ENCODE measurements around the gene BSCL2. TPM values are rescaled to one million over a fixed set of nuclear protein-coding genes. Genes with fewer than 3 reads are reported as not detected.

The BSCL2 gene
- total and polyA plus RNA-seq, 2 donors (not counting 3 experiments of a cell fraction or from before 2014, with no cell fraction given), result 31.1 to 94.8 TPM

GRCh38 chr11:62677156-62677555 lies 30.1 kb downstream of the BSCL2 start:
- ChIA-PET POLR2A (interaction anchor here (1.3 kb wide), 1 partner anchor 12 kb away, joined by 9 read pairs; the partner anchor contains the start of genes C11orf98 and CSKMT), CTCF (interaction anchor here (1.3 kb wide), 1 partner anchor 10 kb away, joined by 3 read pairs; no protein-coding TSS in a partner anchor)
- dilution Hi-C loops (cut with MboI; ENCODE audit: extremely low pct_ligation_motif_present, low sequenced_read_pairs) (no loop called here), intact Hi-C loops (cut with micrococcal nuclease) (no loop called here)
- H2AFZ ChIP-seq (ENCODE audit: low read depth, low read length), result no peak overlapping the region
- H3K9me3 ChIP-seq (replicated peaks; ENCODE audit: control insufficient read depth, insufficient read depth, low read length), result no peaks in the 10 kb centered on the region
- DNase-seq (ENCODE audit: low read depth, low spot score), result no peak
- peaks cover 11% of the 10 kb centered on the region for H3K4me1 ChIP-seq (ENCODE audit: control insufficient read depth, extremely low read depth, insufficient read depth, low read length)
- H3K9me1 ChIP-seq (replicated peaks; ENCODE audit: control insufficient read depth, extremely low read depth, insufficient read depth, low read length), result no peaks in the 10 kb centered on the region
- TF ChIP-seq FOS (IDR thresholded peaks at IDR 0.05; ENCODE audit: borderline replicate concordance, insufficient read depth, low read length) (no peak), JUN (IDR thresholded peaks at IDR 0.05; ENCODE audit: borderline replicate concordance, insufficient read depth, insufficient read length, low read depth) (no peak), MAX (IDR thresholded peaks at IDR 0.05; ENCODE audit: insufficient read depth, insufficient read length) (no peak), EZH2 (IDR thresholded peaks at IDR 0.05; ENCODE audit: borderline replicate concordance, low read depth, low read length, severe bottlenecking) (no peak), POLR2A (IDR thresholded peaks at IDR 0.05; ENCODE audit: low read depth, low read length) (no peak), GATA2 (IDR thresholded peaks at IDR 0.05; ENCODE audit: insufficient read depth, insufficient read length, low read depth, low read length) (no peak), MYC (IDR thresholded peaks at IDR 0.05; ENCODE audit: low read depth, low read length) (no peak), POLR2AphosphoS5 (IDR thresholded peaks at IDR 0.05; ENCODE audit: insufficient read depth, low read depth, low read length) (no peak)
- TF ChIP-seq, protein P1, sequence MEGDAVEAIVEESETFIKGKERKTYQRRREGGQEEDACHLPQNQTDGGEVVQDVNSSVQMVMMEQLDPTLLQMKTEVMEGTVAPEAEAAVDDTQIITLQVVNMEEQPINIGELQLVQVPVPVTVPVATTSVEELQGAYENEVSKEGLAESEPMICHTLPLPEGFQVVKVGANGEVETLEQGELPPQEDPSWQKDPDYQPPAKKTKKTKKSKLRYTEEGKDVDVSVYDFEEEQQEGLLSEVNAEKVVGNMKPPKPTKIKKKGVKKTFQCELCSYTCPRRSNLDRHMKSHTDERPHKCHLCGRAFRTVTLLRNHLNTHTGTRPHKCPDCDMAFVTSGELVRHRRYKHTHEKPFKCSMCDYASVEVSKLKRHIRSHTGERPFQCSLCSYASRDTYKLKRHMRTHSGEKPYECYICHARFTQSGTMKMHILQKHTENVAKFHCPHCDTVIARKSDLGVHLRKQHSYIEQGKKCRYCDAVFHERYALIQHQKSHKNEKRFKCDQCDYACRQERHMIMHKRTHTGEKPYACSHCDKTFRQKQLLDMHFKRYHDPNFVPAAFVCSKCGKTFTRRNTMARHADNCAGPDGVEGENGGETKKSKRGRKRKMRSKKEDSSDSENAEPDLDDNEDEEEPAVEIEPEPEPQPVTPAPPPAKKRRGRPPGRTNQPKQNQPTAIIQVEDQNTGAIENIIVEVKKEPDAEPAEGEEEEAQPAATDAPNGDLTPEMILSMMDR (IDR thresholded peaks at IDR 0.05; ENCODE audit: extremely low read depth in 1 of 2, insufficient read depth in 1 of 2, low read depth in 1 of 2, low read length in 2 of 2), result no peak
- peaks cover 0 to 17% of the 10 kb centered on the region in 2 experiments for H3K36me3 ChIP-seq (ENCODE audit: control insufficient read depth in 2 of 2, extremely low read depth in 1 of 2, insufficient read depth in 2 of 2, low read length in 2 of 2)
- no peaks in the 10 kb centered on the region for H4K20me1 ChIP-seq (replicated peaks; ENCODE audit: control insufficient read depth, extremely low read depth, insufficient read depth, low read length)
- H3K4me2 ChIP-seq (ENCODE audit: insufficient read depth, low read length), result no peak overlapping the region
- no peak overlapping the region for H3K9ac ChIP-seq (replicated peaks; ENCODE audit: extremely low read depth, insufficient read depth, low read length)
- no peak overlapping the region for H3K27ac ChIP-seq (ENCODE audit: insufficient read depth, low read depth, low read length)
- H3K79me2 ChIP-seq (ENCODE audit: control insufficient read depth, insufficient read depth, low read length), result peaks cover 24% of the 10 kb centered on the region
- BruUV-seq (replicated peaks), result no TSS peak
- H3K27me3 ChIP-seq (ENCODE audit: control insufficient read depth in 2 of 2, insufficient read depth in 2 of 2, low read length in 2 of 2), result no peaks in the 10 kb centered on the region
- H3K4me3 ChIP-seq (replicated peaks in 1 of 3; ENCODE audit: insufficient read depth in 1 of 3, low read depth in 1 of 3, low read length in 3 of 3), result no peak overlapping the region
- FAIRE-seq, result no peak

All from endothelial cell of umbilical vein (primary cell).